AG09309 (cell line): ENCODE measurements around the gene RASGRP2.

ENCODE experiments used
- DNase-seq: peaks from one replicate; pipeline ENCODE4 v3.0.0-alpha.2; 2010; ENCODE audit warnings: low read depth
- H3K4me3 ChIP-seq: 2 replicates; pipeline ENCODE4 v1.5.1; 2011; ENCODE audit warnings: mild to moderate bottlenecking, low read depth, low read length, moderate library complexity; ENCODE audit not compliant: control insufficient read depth
- TF ChIP-seq, protein P1 (sequence below): IDR thresholded peaks from 2 replicates; pipeline ENCODE4 v1.5.1; 2011; ENCODE audit warnings: mild to moderate bottlenecking, low read depth, low read length, inconsistent platforms; ENCODE audit not compliant: insufficient read depth, control insufficient read depth; ENCODE audit errors: missing control alignments

The RASGRP2 gene

DNA sequence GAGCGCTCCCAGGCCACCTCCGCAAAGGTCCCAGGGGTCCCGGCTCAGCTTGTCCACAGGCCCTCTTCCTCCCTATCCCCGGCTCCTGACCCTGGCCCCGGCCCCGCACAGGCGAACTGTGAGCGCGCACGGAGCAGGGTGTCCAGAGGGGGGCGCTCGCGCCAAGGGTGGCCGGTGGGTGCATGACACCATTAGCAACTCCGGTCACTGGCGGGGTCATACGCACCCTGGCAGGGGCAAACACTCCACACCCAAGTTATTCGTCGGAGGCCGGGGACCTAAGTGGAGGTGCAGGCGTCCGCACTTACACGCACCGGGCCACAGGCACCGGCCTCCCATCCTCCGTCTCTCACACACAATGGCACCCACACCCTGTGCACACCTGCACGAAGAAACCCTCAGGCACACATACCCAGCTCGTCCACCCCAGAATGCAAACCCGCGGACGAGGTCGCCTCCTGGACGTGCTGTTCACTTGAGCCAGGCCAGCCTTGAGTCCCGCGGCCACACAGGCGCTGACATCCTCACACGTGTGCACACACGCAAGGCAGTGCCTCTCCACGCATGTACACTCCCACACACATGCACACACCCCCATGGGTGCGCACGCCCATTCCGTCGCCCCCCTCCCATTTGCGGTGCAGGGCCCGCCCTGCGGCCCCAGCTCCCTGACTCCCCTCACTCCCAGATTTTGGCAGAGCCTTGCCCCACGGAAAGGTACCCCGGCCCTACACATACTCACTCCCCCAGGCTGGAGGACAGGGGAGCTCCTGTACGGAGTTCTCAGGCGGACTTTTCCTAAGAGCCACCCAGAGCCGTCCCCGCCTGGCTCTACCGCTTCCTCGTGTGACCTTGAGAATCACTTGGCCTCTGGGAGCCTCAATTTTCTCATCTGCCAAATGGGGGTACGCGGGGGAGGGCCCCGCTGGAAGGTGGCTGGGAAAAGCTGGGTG is at the start of gene RASGRP2:
Gene RASGRP2, minus strand, starts transcription at position 552 of the 953 bp plus-strand sequence. CDS start 1,276 bp downstream, outside the sequence.
- TF ChIP-seq, protein P1, sequence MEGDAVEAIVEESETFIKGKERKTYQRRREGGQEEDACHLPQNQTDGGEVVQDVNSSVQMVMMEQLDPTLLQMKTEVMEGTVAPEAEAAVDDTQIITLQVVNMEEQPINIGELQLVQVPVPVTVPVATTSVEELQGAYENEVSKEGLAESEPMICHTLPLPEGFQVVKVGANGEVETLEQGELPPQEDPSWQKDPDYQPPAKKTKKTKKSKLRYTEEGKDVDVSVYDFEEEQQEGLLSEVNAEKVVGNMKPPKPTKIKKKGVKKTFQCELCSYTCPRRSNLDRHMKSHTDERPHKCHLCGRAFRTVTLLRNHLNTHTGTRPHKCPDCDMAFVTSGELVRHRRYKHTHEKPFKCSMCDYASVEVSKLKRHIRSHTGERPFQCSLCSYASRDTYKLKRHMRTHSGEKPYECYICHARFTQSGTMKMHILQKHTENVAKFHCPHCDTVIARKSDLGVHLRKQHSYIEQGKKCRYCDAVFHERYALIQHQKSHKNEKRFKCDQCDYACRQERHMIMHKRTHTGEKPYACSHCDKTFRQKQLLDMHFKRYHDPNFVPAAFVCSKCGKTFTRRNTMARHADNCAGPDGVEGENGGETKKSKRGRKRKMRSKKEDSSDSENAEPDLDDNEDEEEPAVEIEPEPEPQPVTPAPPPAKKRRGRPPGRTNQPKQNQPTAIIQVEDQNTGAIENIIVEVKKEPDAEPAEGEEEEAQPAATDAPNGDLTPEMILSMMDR, result peak; percentile 66
- DNase-seq, result no peak
- peak within 1 kb of the TSS; percentile 21 for H3K4me3 ChIP-seq

DNA sequence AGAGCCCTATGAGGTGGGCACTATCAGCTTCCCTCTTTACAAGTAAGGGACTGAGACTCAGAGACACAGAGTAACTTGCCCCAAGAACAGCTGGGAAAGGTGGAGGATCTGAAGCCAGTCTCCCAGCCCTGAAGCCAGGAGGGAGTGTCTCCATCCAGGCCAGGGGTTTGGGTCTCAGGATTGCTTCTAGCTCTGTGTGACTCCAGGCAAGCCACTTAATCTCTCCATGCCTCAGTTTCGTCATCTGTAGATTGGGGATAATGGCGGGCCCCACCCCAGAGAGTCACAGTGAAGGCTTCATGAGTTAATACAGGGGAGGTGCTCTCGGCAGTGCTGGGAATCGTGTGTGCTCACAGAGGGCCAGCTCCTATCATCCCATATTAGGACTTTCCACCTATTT is 48.5 kb upstream of the RASGRP2 start:
- no peak for DNase-seq
- H3K4me3 ChIP-seq, result no peak overlapping the region
- TF ChIP-seq, protein P1, result no peak

DNA sequence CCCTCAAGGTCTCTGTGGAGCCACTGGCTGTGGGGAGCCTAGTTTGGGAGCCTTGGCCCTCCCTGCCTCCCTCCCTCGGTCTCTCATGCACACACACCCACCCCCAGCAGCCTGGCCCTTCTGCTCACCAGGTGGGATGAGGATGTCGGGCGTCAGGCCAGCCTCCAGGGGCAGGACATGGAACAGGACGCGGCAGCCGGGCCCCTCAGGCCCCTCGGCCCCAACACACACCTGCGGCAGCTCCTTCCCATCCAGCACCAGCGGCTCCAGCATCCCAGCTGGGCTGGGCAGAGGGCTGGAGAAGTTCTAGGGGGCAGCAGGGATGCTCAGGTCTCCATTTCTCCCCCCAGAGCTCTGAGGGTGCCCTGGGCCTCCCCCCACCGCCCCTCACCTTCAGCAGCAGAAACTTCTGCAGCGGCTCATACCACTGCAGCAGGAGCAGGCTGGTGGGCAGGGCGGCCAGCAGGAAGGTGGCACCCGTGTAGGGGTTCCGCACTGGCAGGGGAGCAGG is 47.9 kb upstream of the RASGRP2 start:
- DNase-seq, result no peak
- TF ChIP-seq, protein P1, result no peak
- H3K4me3 ChIP-seq, result no peak overlapping the region

DNA sequence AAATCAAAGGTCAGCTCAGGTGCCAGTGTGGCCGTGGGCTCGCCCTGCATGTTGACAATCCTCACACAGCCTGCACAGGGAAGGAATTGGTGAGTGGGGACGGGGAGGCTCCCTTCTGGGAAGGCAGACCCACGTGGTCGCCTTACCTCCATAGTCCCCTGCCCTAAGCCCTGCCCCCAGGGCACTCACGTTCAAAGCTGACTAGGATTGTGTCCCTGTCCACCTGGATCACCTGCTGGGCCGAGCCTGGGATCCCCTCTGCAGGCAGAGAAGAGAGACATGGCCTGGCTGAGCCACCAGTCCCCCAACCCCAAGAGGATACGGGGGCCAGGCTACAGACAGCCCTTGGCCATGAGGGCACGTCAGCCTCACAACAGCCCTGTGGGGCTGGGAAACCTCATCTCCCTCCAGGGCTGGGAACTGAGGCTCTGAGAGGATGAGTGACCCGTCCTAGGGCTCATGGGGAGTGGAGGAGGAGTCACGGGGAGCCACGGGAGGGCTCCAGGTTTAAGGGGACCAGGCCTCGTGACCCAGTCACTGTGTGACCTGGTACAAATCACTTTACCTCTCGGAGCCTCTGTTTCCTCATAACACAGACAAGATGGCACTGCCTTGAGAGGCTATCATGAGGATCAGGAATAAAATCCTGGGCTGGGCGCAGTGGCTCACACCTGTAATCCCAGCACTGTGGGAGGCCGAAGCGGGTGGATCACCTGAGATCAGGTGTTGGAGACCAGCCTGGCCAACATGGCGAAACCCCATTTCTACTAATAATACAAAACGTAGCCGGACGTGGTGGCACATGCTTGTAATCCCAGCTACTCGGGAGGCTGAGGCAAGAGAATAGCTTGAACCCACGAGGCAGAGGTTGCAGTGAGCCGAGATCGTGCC is 46.5 kb upstream of the RASGRP2 start:
- H3K4me3 ChIP-seq, result no peak overlapping the region
- TF ChIP-seq, protein P1, result no peak
- no peak for DNase-seq

DNA sequence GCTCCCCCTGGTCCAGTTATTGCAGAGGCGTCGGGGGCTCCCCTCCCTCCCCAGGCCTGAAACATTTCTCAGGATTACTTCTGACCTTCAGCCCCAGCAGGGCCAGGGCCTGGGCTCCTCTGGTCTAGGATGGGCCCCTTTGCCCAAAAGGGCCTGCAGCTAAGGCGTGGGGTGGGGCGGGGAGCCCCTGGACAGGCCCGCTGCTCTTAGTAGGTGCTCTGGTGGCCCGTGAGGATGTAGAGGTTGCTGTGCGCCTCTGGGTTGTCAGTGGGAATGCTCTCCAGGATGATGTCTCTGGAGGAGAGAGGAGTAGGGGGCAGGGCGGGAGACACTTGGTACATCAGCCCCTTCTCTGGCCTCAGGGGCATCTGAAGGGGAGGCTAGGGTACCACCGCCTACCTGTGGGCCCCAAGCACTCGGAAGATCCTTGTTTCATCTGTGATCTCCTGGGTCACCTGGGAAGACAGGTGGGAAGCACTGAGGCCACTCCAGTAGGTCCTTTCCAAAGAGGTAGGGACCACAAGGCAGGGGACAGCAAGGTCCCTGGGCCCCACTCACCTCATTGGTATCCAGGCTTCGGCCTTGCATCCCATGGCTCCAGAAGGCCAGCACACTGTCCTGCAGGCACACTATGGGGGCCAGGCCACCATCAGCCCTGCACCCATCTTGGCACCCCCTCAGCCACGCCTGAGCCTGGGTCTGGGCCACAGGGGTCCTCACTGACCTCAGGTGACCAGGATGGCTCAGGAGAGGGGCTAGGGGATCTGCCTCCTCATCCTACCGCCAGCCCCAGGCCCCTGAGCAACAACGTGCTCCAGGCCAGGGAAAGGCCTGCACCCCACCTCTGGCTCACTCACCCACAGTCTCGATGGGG is 45.6 kb upstream of the RASGRP2 start:
- no peak for DNase-seq
- H3K4me3 ChIP-seq, result no peak overlapping the region
- TF ChIP-seq, protein P1, result no peak
